ENCODE results near the gene MAP3K3.
A peak's percentile ranks its signal among the peaks of the same experiment; 100 is the strongest.

MAP3K3 gene

GRCh38 chr17:63621684-63622573 is at the start of gene MAP3K3:
TSS of gene MAP3K3 (plus strand) at chr17:63622417. CDS start at chr17:63622760, 343 bp downstream.
- peak; percentile 99 for DNase-seq

GRCh38 chr17:63573634-63574033 is 48.6 kb upstream of the MAP3K3 start:
- no peak for DNase-seq

GRCh38 chr17:63578027-63578768 is 44.0 kb upstream of the MAP3K3 start:
- DNase-seq = no peak

GRCh38 chr17:63578769-63579111 is 43.5 kb upstream of the MAP3K3 start:
- DNase-seq = no peak

- DNase-seq = no peak
Observed at GRCh38 chr17:63579633-63580032, 42.6 kb upstream of the MAP3K3 start.

- DNase-seq = no peak
Observed at GRCh38 chr17:63587770-63588169, 34.4 kb upstream of the MAP3K3 start.

GRCh38 chr17:63588797-63589196 is 33.4 kb upstream of the MAP3K3 start:
- DNase-seq = no peak

GRCh38 chr17:63589646-63590045 is 32.6 kb upstream of the MAP3K3 start:
- no peak for DNase-seq

GRCh38 chr17:63592797-63593196 is 29.4 kb upstream of the MAP3K3 start:
- no peak for DNase-seq

- DNase-seq = no peak
Observed at GRCh38 chr17:63595132-63595531, 27.1 kb upstream of the MAP3K3 start.

GRCh38 chr17:63596856-63597586 is 25.2 kb upstream of the MAP3K3 start:
- peak; percentile 33 for DNase-seq

GRCh38 chr17:63598281-63598680 is 23.9 kb upstream of the MAP3K3 start:
- DNase-seq = peak; percentile 40

- DNase-seq = peak; percentile 79
Observed at GRCh38 chr17:63600569-63601438, 21.4 kb upstream of the MAP3K3 start, which contains the start of gene TACO1. TSS of gene TACO1 (plus strand) at chr17:63600895. CDS start at chr17:63601084, 189 bp downstream.

GRCh38 chr17:63601439-63602371 is 20.5 kb upstream of the MAP3K3 start:
- DNase-seq = no peak

GRCh38 chr17:63609816-63610573 is 12.2 kb upstream of the MAP3K3 start:
- DNase-seq = peak; percentile 47

GRCh38 chr17:63610854-63611253 is 11.4 kb upstream of the MAP3K3 start:
- DNase-seq = no peak

GRCh38 chr17:63611354-63611753 is 10.9 kb upstream of the MAP3K3 start:
- DNase-seq = peak; percentile 34

GRCh38 chr17:63613663-63614062 is 8.6 kb upstream of the MAP3K3 start:
- DNase-seq = no peak

GRCh38 chr17:63621229-63621683 is 961 bp upstream of the MAP3K3 start:
- no peak for DNase-seq
